Suppressor macrophage (primary cell): ENCODE data around the gene CPPED1.
A peak's percentile ranks its signal among the peaks of the same experiment; 100 is the strongest.

ENCODE experiments used
- DNase-seq, 4 experiments: peaks; one replicate each; pipeline ENCODE4 v3.0.0-alpha.2; 2020 to 2022

CPPED1 gene

GRCh38 chr16:12732600-12732999 lies 71.1 kb downstream of the CPPED1 start:
- DNase-seq = no peak

DNA sequence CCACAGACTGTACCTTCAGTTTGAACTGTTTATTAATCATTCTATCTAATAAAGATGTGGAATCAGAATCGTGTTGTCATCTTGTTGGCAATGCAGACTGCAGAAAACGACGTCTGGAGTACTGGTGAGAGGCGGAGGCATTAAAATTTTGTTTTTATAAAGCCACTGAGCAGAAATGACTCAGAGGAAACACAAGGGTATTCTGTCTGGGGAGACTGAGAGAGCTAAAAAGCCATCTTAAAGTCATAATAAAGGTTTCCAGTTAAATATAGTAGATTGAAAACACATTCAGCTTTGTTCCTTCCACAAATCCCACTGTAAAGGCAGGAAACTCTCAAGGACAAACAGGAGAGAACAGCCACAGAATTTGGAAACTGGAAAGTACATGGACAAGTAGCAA lies 74.2 kb downstream of the CPPED1 start:
- no peak for DNase-seq

DNA sequence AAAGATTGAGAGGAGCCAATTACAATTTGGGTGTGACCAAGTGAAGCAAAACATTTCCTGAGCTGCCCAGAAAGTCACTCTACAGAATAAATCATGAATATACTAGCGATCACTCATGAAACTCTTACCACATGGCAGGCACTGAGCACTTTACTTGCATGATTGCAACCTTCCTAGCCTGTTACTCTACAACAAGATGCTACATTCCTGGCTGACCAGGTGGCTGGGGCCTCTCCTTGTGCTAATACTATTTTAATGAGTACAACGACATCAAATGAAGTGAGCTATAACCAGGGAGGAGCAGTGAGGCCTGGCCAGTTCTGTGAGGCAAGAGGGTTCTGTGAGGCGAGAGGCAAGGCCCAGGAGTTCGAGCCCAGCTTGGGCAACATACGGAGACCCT lies 75.2 kb downstream of the CPPED1 start:
- DNase-seq = no peak

GRCh38 chr16:12724226-12724625 lies 79.5 kb downstream of the CPPED1 start:
- DNase-seq = no peak

GRCh38 chr16:12723681-12724080 lies 80.0 kb downstream of the CPPED1 start:
- peak in 3 of 4 experiments; percentile 6 to 28 (median 7) for DNase-seq

- no peak for DNase-seq
Observed at GRCh38 chr16:12721841-12722421, 81.8 kb downstream of the CPPED1 start.

DNA sequence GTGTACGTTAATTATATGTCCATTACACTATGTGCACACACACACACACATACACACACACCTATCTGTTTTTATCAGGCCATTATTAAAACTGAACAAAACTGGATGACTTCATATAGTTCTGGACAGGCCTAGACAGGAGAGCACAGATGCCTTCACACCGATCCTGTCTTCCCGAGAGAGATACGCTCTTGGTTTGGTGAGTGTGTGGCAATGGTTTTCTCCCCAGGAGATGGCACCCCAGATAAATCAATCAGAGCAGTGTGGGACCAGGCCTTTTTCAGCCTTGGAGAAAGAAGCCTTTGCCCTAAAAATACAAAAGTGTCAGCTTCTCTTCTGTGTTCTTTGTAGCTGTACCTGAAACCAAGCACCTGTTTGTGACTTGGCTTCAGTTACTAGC lies 83.7 kb downstream of the CPPED1 start:
- no peak for DNase-seq

GRCh38 chr16:12716658-12717057 lies 87.0 kb downstream of the CPPED1 start:
- no peak for DNase-seq

- DNase-seq = no peak
Observed at GRCh38 chr16:12709807-12710206, 93.9 kb downstream of the CPPED1 start.

DNA sequence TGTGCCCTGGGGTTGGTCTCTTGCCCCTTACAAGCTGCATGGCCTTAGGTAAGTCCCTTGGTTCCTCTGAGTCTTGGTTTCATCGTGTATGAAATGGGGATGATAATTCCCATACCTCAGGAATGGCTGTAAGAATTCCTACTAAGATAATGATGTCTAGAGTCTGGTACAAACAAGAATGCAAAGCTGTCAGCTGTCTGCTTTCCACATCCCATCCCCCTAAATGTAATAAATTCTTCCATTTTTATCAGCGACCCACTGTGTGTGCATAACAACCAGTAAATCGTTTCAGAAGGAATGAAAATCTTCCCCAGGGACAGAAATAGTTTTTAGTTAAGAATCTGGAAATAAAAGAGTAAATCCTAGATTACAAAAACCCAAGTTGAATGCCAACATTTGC lies 95.4 kb downstream of the CPPED1 start:
- no peak for DNase-seq

GRCh38 chr16:12706628-12707027 lies 97.1 kb downstream of the CPPED1 start:
- DNase-seq = no peak

- no peak for DNase-seq
Observed at GRCh38 chr16:12704492-12705111, 99.1 kb downstream of the CPPED1 start.

- DNase-seq = no peak
Observed at GRCh38 chr16:12703935-12704334, 99.8 kb downstream of the CPPED1 start.

GRCh38 chr16:12700161-12700560 lies 103.5 kb downstream of the CPPED1 start:
- no peak for DNase-seq

DNA sequence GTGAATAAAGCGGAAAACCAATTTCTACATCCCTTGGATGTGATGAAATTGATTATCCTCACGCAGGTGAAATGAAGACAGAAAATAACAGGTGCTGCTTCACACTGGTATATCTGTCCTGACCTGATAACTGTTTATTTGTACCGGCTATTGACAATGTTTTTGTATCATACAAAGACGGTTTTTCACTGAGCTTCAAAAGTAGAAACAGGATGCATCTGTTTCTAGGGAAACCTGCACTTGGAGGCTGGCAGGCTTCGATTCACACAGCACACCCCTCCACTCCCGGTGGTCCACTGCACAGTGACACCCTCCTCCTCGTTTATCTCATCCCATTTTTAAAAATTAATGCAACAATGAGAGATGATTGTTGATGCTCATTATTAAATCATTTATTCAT lies 104.5 kb downstream of the CPPED1 start:
- DNase-seq = no peak

- no peak for DNase-seq
Observed at GRCh38 chr16:12697437-12697836, 106.2 kb downstream of the CPPED1 start.

GRCh38 chr16:12695454-12695853 lies 108.2 kb downstream of the CPPED1 start:
- DNase-seq = no peak

GRCh38 chr16:12690024-12690423 lies 113.7 kb downstream of the CPPED1 start:
- no peak for DNase-seq

DNA sequence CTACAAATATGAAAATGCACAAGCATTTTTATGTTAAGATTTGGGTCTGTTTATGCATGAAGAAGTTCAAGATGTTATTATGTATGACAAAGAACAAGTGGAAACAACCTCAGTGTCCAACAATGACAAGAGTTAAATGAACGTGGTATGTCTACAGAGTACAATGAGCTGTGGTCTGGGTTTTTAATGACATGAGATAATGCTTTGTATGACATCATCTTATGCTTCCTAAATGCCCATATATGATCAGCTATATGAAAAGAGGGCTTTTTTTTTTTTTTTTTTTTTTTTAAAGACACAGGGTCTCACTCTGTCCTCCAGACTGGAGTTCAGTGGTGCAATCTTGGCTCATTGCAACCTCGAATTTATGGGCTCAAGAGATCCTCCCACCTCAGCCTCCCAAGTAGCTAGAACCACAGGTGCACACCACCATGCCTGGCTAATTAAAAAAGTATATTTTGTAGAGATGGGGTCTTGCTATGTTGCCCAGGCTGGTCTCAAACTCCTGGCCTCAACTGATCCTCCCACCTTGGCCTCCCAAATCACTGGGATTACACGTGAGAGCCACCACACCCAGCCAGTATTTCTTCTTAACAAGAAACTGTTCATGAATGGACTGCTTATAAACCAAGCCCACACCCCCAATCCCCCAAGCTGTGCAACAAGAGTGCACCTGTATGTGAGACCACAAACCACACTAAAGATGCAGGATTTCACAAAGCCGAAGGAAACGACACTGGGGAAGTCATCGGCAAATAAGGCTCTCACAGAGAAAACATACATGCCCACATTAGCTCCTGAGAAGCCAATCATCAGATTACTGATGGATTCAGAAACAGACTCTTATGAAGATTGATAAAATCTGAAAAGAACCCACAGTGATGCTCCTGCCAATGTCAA lies 114.5 kb downstream of the CPPED1 start:
- no peak for DNase-seq

- peak; percentile 83 to 91 (median 89) for DNase-seq
Observed at GRCh38 chr16:12685806-12686205, 117.9 kb downstream of the CPPED1 start.

DNA sequence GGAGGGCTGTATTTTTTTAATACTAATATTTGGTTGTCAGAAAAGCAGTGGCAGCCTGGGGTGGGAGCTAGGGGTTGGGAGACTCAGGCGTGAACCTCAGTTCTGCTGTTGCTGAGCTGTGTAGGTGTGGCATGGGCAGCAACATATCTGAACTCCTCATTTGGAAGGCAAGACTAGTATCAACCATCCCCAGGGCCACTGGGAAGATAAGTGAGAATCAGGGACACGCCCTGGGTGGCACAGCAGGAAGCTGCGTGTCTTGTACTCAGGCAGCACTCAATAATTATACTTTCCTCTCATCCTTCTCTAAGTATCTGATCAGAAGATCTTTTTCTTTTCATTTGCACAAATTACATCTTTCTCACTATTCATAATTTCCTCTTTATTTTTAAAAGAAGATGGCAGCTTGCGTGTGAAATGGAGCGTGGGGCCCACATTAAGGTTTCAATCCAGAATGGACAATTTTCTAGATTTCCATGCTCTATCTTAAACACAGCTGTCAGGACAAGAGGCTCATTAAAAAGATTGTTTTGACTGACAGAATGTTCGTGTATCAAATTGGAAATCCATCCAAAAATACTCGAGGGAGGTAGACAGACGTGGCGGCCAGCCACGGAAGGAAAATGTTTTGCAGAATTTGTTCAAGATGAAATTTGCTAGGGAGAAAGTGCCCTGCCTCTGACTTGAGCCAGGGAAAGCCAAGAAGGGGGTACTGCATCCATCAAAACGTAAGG lies 121.1 kb downstream of the CPPED1 start:
- no peak for DNase-seq

- DNase-seq = peak; percentile 30 to 63 (median 41)
Observed at GRCh38 chr16:12681653-12682052, 122.0 kb downstream of the CPPED1 start.

- DNase-seq = no peak
Observed at GRCh38 chr16:12680531-12680930, 123.2 kb downstream of the CPPED1 start.
